ENCODE results near the gene NUAK1. TPM values are rescaled to one million over a fixed set of nuclear protein-coding genes. Genes with fewer than 3 reads are reported as not detected.

Gene NUAK1
- not detected for total RNA-seq

GRCh38 chr12:106138633-106139421 is at the start of gene NUAK1:
NUAK1 (minus strand) TSS chr12:106138954; CDS start chr12:106138653, 301 bp downstream.
- Mint-ChIP-seq H3K9me3 (no peaks in the 10 kb centered on the region), H3K4me1 (peaks cover 7% of the 10 kb centered on the region), H3K27ac (no peak within 1 kb of the TSS), H3K27me3 (peaks cover 66% of the 10 kb centered on the region), H3K36me3 (ENCODE audit: low read depth) (no peaks in the 10 kb centered on the region), H3K4me3 (no peak within 1 kb of the TSS)
- DNase-seq, result no peak
- ChIA-PET CTCF (no interaction called here), POLR2A (no interaction called here)

DNA sequence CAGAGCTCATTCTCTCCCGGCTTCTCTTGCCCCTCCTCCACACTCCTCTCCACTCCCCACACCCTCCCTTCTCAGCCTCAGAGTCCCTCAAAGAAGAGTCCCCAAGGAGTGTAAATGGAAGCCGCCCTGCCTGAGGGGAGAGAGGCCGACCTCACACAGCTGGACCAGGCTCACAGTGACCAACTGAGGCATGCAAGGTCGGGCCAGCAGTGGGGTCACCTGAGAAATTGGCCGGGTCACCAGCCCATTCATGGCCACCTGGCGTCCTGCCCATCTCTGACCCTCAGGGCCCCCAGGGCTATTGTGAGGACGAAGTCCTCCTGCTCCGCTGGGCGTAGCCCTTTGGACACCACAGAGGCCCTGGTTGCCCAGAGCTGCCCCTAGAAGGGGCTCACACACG is 49.5 kb upstream of the NUAK1 start:
- H3K27me3 Mint-ChIP-seq, result peaks cover 15% of the 10 kb centered on the region

DNA sequence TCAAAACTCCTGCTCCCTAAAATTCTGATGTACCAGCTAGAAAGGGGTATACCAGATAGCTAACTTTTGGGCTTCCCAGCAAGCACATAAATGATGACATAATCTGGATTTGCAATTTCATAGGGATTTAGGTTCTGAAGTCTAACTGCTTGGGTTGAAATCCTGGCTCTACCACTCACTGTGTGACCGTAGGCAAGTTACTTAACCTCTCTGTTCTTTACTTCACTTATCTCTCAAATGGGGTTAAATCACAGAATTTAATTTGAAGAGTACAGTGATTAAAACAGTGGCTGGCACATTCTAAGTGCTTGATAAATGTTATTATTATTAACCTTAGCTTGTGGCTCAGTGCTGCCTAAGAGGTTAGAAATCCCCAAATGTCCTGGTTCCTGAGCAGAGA is 49.1 kb upstream of the NUAK1 start:
- DNase-seq, result no peak
- Mint-ChIP-seq H3K27me3 (peaks cover 15% of the 10 kb centered on the region), H3K4me1 (no peaks in the 10 kb centered on the region), H3K9me3 (no peaks in the 10 kb centered on the region), H3K36me3 (ENCODE audit: low read depth) (no peaks in the 10 kb centered on the region), H3K4me3 (no peak overlapping the region), H3K27ac (no peak overlapping the region)
- ChIA-PET POLR2A (no interaction called here), CTCF (interaction anchor here (0.9 kb wide), 1 partner anchor 36 kb away, joined by 4 read pairs; no protein-coding TSS in a partner anchor)

More for the DNA sequence above, 49.5 kb upstream of the NUAK1 start:
- ChIA-PET CTCF (no interaction called here), POLR2A (no interaction called here)
- Mint-ChIP-seq H3K36me3 (ENCODE audit: low read depth) (no peaks in the 10 kb centered on the region), H3K27ac (no peak overlapping the region), H3K4me3 (no peak overlapping the region), H3K4me1 (no peaks in the 10 kb centered on the region), H3K9me3 (no peaks in the 10 kb centered on the region)
- no peak for DNase-seq

DNA sequence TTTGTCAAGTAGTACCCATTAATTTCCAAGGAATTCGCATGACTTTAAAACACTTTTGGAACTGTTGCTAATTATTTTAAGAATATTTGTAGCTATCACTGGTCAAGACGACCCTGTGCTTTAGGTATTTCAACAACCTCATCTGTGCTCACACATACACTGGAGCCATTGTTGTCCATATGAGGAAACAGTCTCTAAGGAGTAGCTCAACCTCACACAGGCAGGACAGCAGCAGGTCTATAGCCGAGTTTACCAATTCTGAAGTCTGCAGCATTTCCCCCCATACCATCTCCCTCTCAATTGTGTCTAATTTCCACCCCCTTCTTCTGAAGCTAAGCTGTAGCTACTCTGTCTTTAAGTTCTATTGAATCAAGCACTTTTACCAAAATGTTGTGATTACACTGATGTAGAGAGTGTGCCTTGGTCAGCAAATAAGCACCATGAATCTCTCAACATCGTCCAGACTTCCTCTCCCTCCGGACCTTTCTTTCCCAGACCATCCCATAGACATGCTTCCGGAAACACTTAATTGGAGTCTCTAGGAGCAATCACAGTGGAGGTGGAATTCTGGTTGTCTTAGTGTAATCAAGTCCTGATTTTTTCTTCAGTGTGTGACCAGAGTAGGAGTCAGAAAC is 48.5 kb upstream of the NUAK1 start:
- CTCF ChIA-PET, result interaction anchor here (0.9 kb wide), 1 partner anchor 36 kb away, joined by 4 read pairs; no protein-coding TSS in a partner anchor
- no peak for DNase-seq

DNA sequence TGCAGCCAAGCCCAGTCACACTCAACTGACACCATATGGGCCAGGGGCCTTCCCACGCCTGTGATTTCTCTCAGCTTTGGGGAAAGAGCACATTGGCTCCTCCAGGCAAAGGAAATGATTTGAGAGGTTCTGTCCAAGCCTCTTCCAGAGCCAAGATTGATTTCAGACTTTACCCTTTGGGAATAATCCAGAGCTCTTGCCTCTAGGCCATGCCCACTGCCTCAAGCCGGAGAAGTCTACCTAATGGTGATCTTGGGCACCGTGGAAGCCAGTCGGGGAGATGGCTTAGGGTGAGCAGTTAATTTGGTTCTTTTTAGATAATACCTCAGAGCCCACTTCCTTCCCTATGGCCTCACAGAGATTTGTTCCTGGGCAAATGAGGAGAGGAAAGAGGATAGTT is 45.0 kb upstream of the NUAK1 start:
- no peaks in the 10 kb centered on the region for H3K9me3 Mint-ChIP-seq
- H3K27me3 Mint-ChIP-seq, result peaks cover 11% of the 10 kb centered on the region
- no peak overlapping the region for H3K27ac Mint-ChIP-seq
- ChIA-PET POLR2A (no interaction called here), CTCF (interaction anchor here (1.4 kb wide), 1 partner anchor 40 kb away, joined by 3 read pairs; no protein-coding TSS in a partner anchor)
- no peak overlapping the region for H3K4me3 Mint-ChIP-seq
- no peak for DNase-seq
- no peaks in the 10 kb centered on the region for H3K4me1 Mint-ChIP-seq
- H3K36me3 Mint-ChIP-seq (ENCODE audit: low read depth), result no peaks in the 10 kb centered on the region

More for the DNA sequence above, 48.5 kb upstream of the NUAK1 start:
- Mint-ChIP-seq H3K9me3 (no peaks in the 10 kb centered on the region), H3K27ac (no peak overlapping the region), H3K4me1 (no peaks in the 10 kb centered on the region), H3K4me3 (no peak overlapping the region), H3K36me3 (ENCODE audit: low read depth) (no peaks in the 10 kb centered on the region), H3K27me3 (peaks cover 15% of the 10 kb centered on the region)
- POLR2A ChIA-PET, result no interaction called here

- DNase-seq, result no peak
- no peaks in the 10 kb centered on the region for H3K9me3 Mint-ChIP-seq
- peaks cover 5% of the 10 kb centered on the region for H3K27me3 Mint-ChIP-seq
- POLR2A ChIA-PET, result no interaction called here
- H3K36me3 Mint-ChIP-seq (ENCODE audit: low read depth), result no peaks in the 10 kb centered on the region
- H3K4me1 Mint-ChIP-seq, result no peaks in the 10 kb centered on the region
- CTCF ChIA-PET, result no interaction called here
- no peak overlapping the region for H3K4me3 Mint-ChIP-seq
- no peak overlapping the region for H3K27ac Mint-ChIP-seq
Observed at GRCh38 chr12:106181401-106182114, 42.8 kb upstream of the NUAK1 start.

GRCh38 chr12:106179086-106179485 is 40.3 kb upstream of the NUAK1 start:
- ChIA-PET CTCF (no interaction called here), POLR2A (no interaction called here)
- no peak overlapping the region for H3K4me3 Mint-ChIP-seq
- H3K9me3 Mint-ChIP-seq, result no peaks in the 10 kb centered on the region
- no peaks in the 10 kb centered on the region for H3K36me3 Mint-ChIP-seq (ENCODE audit: low read depth)
- no peak for DNase-seq
- H3K27me3 Mint-ChIP-seq, result no peaks in the 10 kb centered on the region
- H3K4me1 Mint-ChIP-seq, result no peaks in the 10 kb centered on the region
- H3K27ac Mint-ChIP-seq, result no peak overlapping the region

DNA sequence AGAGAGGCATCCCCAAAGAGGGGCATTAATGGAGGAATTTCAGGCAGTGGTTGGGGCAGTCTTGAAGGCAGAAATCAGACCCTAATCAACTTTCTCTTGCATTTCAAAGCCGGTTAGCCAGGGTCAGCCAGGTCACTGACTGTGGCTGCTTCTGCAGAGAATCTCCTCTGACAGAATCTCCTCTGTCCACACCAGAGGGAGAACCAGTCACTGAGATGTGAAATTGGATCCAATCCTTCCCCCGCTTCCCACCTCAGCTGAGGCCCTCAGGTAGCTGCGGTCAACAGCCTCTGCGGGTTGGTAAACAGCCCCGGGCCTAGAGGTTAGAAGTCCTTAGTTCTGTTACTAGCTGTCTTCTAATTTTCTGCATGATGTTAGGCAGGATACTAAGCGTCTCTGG is 39.8 kb upstream of the NUAK1 start:
- Mint-ChIP-seq H3K4me3 (no peak overlapping the region), H3K36me3 (ENCODE audit: low read depth) (no peaks in the 10 kb centered on the region), H3K27ac (no peak overlapping the region), H3K4me1 (no peaks in the 10 kb centered on the region), H3K9me3 (no peaks in the 10 kb centered on the region), H3K27me3 (no peaks in the 10 kb centered on the region)
- ChIA-PET CTCF (no interaction called here), POLR2A (no interaction called here)
- no peak for DNase-seq

GRCh38 chr12:106176560-106176959 is 37.8 kb upstream of the NUAK1 start:
- H3K36me3 Mint-ChIP-seq (ENCODE audit: low read depth), result no peaks in the 10 kb centered on the region
- no peaks in the 10 kb centered on the region for H3K4me1 Mint-ChIP-seq
- POLR2A ChIA-PET, result no interaction called here
- DNase-seq, result no peak
- H3K4me3 Mint-ChIP-seq, result no peak overlapping the region
- CTCF ChIA-PET, result no interaction called here
- H3K9me3 Mint-ChIP-seq, result no peaks in the 10 kb centered on the region
- H3K27me3 Mint-ChIP-seq, result peaks cover 7% of the 10 kb centered on the region
- H3K27ac Mint-ChIP-seq, result no peak overlapping the region

- H3K4me1 Mint-ChIP-seq, result no peaks in the 10 kb centered on the region
- H3K36me3 Mint-ChIP-seq (ENCODE audit: low read depth), result no peaks in the 10 kb centered on the region
- ChIA-PET CTCF (no interaction called here), POLR2A (no interaction called here)
- peaks cover 16% of the 10 kb centered on the region for H3K27me3 Mint-ChIP-seq
- no peak for DNase-seq
- no peak overlapping the region for H3K4me3 Mint-ChIP-seq
- no peaks in the 10 kb centered on the region for H3K9me3 Mint-ChIP-seq
- no peak overlapping the region for H3K27ac Mint-ChIP-seq
Observed at GRCh38 chr12:106174876-106175275, 36.1 kb upstream of the NUAK1 start.

GRCh38 chr12:106173442-106173841 is 34.7 kb upstream of the NUAK1 start:
- POLR2A ChIA-PET, result no interaction called here
- no peak overlapping the region for H3K4me3 Mint-ChIP-seq
- no peaks in the 10 kb centered on the region for H3K36me3 Mint-ChIP-seq (ENCODE audit: low read depth)
- H3K4me1 Mint-ChIP-seq, result no peaks in the 10 kb centered on the region
- CTCF ChIA-PET, result no interaction called here
- peaks cover 18% of the 10 kb centered on the region for H3K27me3 Mint-ChIP-seq
- no peak for DNase-seq
- peaks cover 2% of the 10 kb centered on the region for H3K9me3 Mint-ChIP-seq
- no peak overlapping the region for H3K27ac Mint-ChIP-seq

- peaks cover 32% of the 10 kb centered on the region for H3K27me3 Mint-ChIP-seq
- H3K36me3 Mint-ChIP-seq (ENCODE audit: low read depth), result no peaks in the 10 kb centered on the region
- no peak for DNase-seq
- no peaks in the 10 kb centered on the region for H3K4me1 Mint-ChIP-seq
- H3K27ac Mint-ChIP-seq, result no peak overlapping the region
- ChIA-PET POLR2A (no interaction called here), CTCF (no interaction called here)
- H3K4me3 Mint-ChIP-seq, result no peak overlapping the region
- peaks cover 2% of the 10 kb centered on the region for H3K9me3 Mint-ChIP-seq
Observed at GRCh38 chr12:106171117-106171750, 32.5 kb upstream of the NUAK1 start.

GRCh38 chr12:106170285-106170684 is 31.5 kb upstream of the NUAK1 start:
- no peaks in the 10 kb centered on the region for H3K36me3 Mint-ChIP-seq (ENCODE audit: low read depth)
- H3K27ac Mint-ChIP-seq, result no peak overlapping the region
- no peaks in the 10 kb centered on the region for H3K4me1 Mint-ChIP-seq
- ChIA-PET CTCF (no interaction called here), POLR2A (no interaction called here)
- no peak overlapping the region for H3K4me3 Mint-ChIP-seq
- H3K9me3 Mint-ChIP-seq, result peaks cover 2% of the 10 kb centered on the region
- DNase-seq, result no peak
- peaks cover 41% of the 10 kb centered on the region for H3K27me3 Mint-ChIP-seq
